Measurements from ENCODE around the gene TNFSF10. TPM values are rescaled to one million over a fixed set of nuclear protein-coding genes. Genes with fewer than 3 reads are reported as not detected.

TNFSF10 gene
- total and polyA plus RNA-seq, 7 donors: 17.9 to 76.8 (median 36.4) TPM

DNA sequence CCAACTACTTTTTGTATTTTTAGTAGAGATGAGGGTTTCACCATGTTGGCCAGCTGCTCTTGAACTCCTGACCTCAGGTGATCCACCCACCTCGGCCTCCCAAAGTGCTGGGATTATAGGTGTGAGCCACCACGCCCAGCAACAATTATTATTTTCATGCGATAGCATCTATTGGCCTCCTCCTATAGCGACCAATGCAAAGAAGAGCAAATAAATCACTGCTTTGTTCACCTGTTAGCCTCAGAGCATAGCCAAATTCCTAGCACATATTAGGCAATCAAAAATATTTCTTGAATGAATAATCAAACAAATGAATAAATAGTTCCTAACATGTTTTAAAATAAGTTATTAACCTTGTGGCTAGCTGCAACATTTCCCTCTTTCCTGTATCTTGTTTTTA is 36.8 kb upstream of the TNFSF10 start:
- peak overlapping the region in 1 of 4 donors; percentile 54 for H3K27ac ChIP-seq
- no peak overlapping the region for H3K4me3 ChIP-seq
- WGBS, 2 donors: 51 to 86% methylated on average over 4 of the region's 4 CpGs
- H3K4me1 ChIP-seq: peaks cover 0 to 38% (median 22%) of the 10 kb centered on the region in 4 donors
- DNase-seq: no peak
- intact Hi-C loops (cut with DNase I): no loop called here
- no peaks in the 10 kb centered on the region for H3K27me3 ChIP-seq
- TF ChIP-seq POLR2A (IDR thresholded peaks at IDR 0.05) (no peak), POLR2AphosphoS5 (IDR thresholded peaks at IDR 0.05) (no peak), EP300 (IDR thresholded peaks at IDR 0.05) (no peak)
- TF ChIP-seq, protein P1, sequence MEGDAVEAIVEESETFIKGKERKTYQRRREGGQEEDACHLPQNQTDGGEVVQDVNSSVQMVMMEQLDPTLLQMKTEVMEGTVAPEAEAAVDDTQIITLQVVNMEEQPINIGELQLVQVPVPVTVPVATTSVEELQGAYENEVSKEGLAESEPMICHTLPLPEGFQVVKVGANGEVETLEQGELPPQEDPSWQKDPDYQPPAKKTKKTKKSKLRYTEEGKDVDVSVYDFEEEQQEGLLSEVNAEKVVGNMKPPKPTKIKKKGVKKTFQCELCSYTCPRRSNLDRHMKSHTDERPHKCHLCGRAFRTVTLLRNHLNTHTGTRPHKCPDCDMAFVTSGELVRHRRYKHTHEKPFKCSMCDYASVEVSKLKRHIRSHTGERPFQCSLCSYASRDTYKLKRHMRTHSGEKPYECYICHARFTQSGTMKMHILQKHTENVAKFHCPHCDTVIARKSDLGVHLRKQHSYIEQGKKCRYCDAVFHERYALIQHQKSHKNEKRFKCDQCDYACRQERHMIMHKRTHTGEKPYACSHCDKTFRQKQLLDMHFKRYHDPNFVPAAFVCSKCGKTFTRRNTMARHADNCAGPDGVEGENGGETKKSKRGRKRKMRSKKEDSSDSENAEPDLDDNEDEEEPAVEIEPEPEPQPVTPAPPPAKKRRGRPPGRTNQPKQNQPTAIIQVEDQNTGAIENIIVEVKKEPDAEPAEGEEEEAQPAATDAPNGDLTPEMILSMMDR (IDR thresholded peaks at IDR 0.05): no peak
- no peaks in the 10 kb centered on the region for H3K9me3 ChIP-seq
- H3K36me3 ChIP-seq: no peaks in the 10 kb centered on the region

DNA sequence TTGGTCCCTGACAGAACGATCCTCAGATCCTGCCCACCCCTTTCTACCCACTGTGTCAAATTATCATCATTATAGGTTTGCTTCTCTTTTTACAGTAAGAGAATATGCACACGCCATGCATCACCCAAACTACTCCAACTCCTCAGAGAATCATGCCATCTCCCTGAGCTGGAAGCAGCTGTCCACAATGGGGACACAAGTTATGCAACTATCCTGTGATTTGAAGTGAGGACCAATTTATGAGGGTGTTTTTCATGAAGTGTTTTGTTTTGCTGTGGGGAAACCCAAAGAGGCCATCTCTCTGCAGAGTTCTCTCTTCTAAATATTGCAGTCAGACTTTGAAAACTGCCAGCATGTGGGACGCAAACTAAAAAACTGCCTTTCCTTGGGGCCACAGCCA is 35.8 kb upstream of the TNFSF10 start:
- Histone ChIP-seq H3K4me1 (peaks cover 0 to 32% (median 21%) of the 10 kb centered on the region in 4 donors), H3K4me3 (no peak overlapping the region), H3K27ac (peak overlapping the region in 2 of 4 donors; percentile 25 to 54), H3K36me3 (no peaks in the 10 kb centered on the region), H3K27me3 (no peaks in the 10 kb centered on the region), H3K9me3 (no peaks in the 10 kb centered on the region)
- peak; percentile 33 to 44 (median 40) for TF ChIP-seq POLR2AphosphoS5 (IDR thresholded peaks at IDR 0.05)
- TF ChIP-seq, protein P1 (IDR thresholded peaks at IDR 0.05): no peak
- intact Hi-C loops (cut with DNase I): no loop called here
- peak; percentile 70 for DNase-seq
- WGBS, 2 donors: 74 to 90% methylated on average over 3 of the region's 3 CpGs

DNA sequence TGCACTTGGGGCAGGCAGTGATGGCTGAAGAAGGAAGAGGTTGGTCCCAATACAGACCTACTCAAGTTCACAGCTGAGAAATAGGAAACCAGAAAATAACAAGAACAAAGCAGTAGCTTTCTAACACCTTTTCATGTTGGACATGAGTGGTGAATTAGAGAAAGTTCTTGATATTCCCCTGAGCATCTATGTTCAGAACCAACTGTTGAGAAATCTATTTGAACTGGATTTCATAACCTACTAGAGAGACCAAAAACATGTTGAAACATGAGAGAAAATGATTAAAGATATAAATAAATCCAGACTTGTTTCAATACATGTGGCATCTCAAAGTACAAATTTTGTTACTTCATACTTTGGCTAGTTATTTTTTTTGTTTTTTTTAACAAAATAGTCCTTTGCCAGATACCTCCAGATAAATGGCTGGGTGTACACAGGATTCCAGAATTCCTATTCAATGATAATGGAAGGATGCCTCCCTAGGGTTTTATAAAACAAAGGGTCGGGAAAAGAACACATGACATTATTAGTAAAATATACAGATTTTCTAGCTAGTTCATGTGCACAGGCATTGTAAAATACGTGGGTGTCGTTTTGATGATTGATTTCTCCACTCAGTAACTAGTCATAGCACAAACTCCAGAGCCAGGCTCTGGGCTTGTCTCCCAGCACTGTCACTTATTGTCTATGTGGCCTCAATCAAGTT is 34.4 kb upstream of the TNFSF10 start:
- DNase-seq: no peak
- TF ChIP-seq, protein P1 (IDR thresholded peaks at IDR 0.05): no peak
- TF ChIP-seq EP300 (IDR thresholded peaks at IDR 0.05) (no peak), POLR2A (IDR thresholded peaks at IDR 0.05) (no peak), POLR2AphosphoS5 (IDR thresholded peaks at IDR 0.05) (peak; percentile 32 to 53 (median 44))
- Histone ChIP-seq H3K4me1 (peaks cover 0 to 18% (median 9%) of the 10 kb centered on the region in 4 donors), H3K27me3 (no peaks in the 10 kb centered on the region), H3K27ac (peak overlapping the region; percentile 32 to 63 (median 51)), H3K36me3 (no peaks in the 10 kb centered on the region), H3K4me3 (no peak overlapping the region), H3K9me3 (no peaks in the 10 kb centered on the region)
- intact Hi-C loops (cut with DNase I): no loop called here
- 62 to 68% methylated on average over 3 of the region's 3 CpGs for WGBS, 2 donors

DNA sequence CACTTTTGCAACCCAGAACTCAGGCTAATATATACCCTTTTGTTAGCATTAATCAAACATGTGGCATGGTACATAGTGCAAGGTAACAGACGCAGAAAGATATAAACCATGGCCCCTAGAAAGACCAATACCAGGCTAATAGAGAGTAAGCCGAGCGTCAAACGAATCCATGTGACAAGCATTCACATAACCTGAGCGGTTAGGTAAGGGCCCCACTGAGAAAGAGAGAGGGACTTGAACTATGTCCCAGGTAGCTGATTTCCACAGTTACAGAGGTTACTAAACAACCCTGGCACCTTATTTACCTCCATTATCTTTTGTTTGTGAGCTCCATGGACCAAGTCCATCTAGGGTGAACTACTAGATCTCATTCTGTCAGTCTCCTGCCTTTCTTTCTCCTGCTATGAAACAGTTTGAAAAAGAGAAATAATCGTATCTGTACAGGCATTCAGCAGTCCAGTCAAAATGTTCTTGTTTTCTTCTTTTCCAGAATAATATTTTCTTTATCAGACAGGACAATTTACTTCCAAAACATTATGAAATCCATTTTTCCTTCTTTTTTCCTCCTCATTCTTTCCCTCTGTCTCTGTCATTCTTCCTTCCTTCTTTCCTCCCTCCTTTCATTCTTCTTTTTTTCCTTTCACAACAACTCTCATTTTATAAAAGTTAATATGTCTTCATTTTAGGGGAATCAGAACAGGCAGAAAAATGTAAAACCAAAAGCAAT is 30.5 kb upstream of the TNFSF10 start:
- no peak overlapping the region for H3K4me3 ChIP-seq
- no peaks in the 10 kb centered on the region for H3K36me3 ChIP-seq
- DNase-seq: no peak
- no peaks in the 10 kb centered on the region for H3K9me3 ChIP-seq
- 61 to 87% methylated on average over 6 of the region's 6 CpGs for WGBS, 2 donors
- intact Hi-C loops (cut with DNase I): no loop called here
- no peak overlapping the region for H3K27ac ChIP-seq
- peaks cover 0 to 8% (median 5%) of the 10 kb centered on the region in 4 donors for H3K4me1 ChIP-seq
- no peak for TF ChIP-seq POLR2A (IDR thresholded peaks at IDR 0.05)
- TF ChIP-seq, protein P1 (IDR thresholded peaks at IDR 0.05): no peak
- TF ChIP-seq EP300 (IDR thresholded peaks at IDR 0.05): no peak
- TF ChIP-seq POLR2AphosphoS5 (IDR thresholded peaks at IDR 0.05): no peak
- H3K27me3 ChIP-seq: no peaks in the 10 kb centered on the region

Measured in sigmoid colon (tissue), 7 donors.